Adrenal gland (tissue), 5 donors: ENCODE data around the gene ROR1.

Experiments
- POLR2A ChIP-seq, 2 donors: fragments of 450-650 bp; IDR thresholded peaks; one replicate each; pipeline ENCODE4 v1.6.1; 2017; ENCODE audit warnings: antibody characterized with exemption in 2 of 2, mild to moderate bottlenecking in 2 of 2, moderate library complexity in 1 of 2
- TF ChIP-seq, protein P1 (sequence below), 6 experiments: fragments of 450-650 bp in 4 of 6; fragments of 200-600 bp in 2 of 6; sonication (generic) in 1 of 6; IDR thresholded peaks; 1 replicate in 5 of 6; 2 replicates in 1 of 6; pipeline versions ENCODE4 v1.5.1 to v1.8.0; 2016 to 2021; ENCODE audit warnings: antibody characterized with exemption in 6 of 6, mild to moderate bottlenecking in 2 of 6, moderate library complexity in 1 of 6
- donor health status: DM: no; HTN: no; CAD: no.

DNA sequence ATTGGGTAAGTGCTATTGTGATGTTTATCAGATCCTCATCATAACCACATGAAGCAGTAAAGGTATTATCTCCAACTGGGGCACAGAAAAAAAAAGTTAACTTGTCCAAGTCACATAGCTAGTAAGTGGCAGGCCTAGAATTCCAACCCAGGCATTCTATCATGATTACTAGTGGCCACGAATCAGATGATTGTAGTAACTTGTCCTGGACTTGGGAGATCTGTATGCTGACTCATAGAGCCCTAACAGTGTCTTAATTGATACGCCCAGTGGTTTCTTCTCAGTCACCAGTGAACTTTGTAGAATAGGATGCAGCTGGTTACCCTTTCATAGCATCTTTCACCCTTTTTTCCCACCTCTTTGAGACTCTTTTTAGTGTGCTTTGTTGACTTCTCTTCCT is 338.5 kb downstream of the ROR1 start:
- TF ChIP-seq, protein P1, sequence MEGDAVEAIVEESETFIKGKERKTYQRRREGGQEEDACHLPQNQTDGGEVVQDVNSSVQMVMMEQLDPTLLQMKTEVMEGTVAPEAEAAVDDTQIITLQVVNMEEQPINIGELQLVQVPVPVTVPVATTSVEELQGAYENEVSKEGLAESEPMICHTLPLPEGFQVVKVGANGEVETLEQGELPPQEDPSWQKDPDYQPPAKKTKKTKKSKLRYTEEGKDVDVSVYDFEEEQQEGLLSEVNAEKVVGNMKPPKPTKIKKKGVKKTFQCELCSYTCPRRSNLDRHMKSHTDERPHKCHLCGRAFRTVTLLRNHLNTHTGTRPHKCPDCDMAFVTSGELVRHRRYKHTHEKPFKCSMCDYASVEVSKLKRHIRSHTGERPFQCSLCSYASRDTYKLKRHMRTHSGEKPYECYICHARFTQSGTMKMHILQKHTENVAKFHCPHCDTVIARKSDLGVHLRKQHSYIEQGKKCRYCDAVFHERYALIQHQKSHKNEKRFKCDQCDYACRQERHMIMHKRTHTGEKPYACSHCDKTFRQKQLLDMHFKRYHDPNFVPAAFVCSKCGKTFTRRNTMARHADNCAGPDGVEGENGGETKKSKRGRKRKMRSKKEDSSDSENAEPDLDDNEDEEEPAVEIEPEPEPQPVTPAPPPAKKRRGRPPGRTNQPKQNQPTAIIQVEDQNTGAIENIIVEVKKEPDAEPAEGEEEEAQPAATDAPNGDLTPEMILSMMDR (IDR thresholded peaks at IDR 0.05) = no peak
- no peak for TF ChIP-seq POLR2A (IDR thresholded peaks at IDR 0.05)
